H1 (cell line): ENCODE measurements around the gene FGF1. TPM values are rescaled to one million over a fixed set of nuclear protein-coding genes. Genes with fewer than 3 reads are reported as not detected.

Experiments used
- CTCF ChIA-PET: fragments of 300-600 bp; sonication (Branson Sonifier 250); formaldehyde crosslinking; loops from one replicate; lab custom pipeline; 2021; ENCODE audit not compliant: partially characterized antibody; lab: Charles Lee
- POLR2A ChIA-PET: fragments of 300-600 bp; sonication (Branson Sonifier 250); formaldehyde crosslinking; loops from one replicate; lab custom pipeline; 2021; ENCODE audit warnings: inconsistent platforms; ENCODE audit not compliant: partially characterized antibody; lab: Charles Lee
- DNase-seq, 2 experiments: peaks; one replicate each; pipeline versions ENCODE4 v3.0.0 to v3.0.0-alpha.2; 2010 to 2022; ENCODE audit warnings: low spot score in 2 of 2, low read depth in 1 of 2, mixed read lengths in 1 of 2
- FAIRE-seq: peaks from 2 replicates; lab custom pipeline; 2011; peaks lifted over from hg19 to GRCh38; lab: Jason Lieb, UNC
- H2AFZ ChIP-seq: 2 replicates; pipeline ENCODE4 v1.8.1; 2012; ENCODE audit warnings: low read length, inconsistent platforms
- H2AK5ac ChIP-seq: 2 replicates; pipeline ENCODE4 v1.6.1; 2013; ENCODE audit warnings: low read depth, low read length
- H2BK120ac ChIP-seq: replicated peaks from 2 replicates; pipeline ENCODE3; 2013; ENCODE audit warnings: low read depth, low read length, inconsistent platforms
- H2BK12ac ChIP-seq: 2 replicates; pipeline ENCODE4 v1.6.1; 2013; ENCODE audit warnings: low read depth, low read length
- H2BK15ac ChIP-seq: 2 replicates; pipeline ENCODE4 v1.6.1; 2013; ENCODE audit warnings: low read length
- H2BK20ac ChIP-seq: 2 replicates; pipeline ENCODE4 v1.6.1; 2013; ENCODE audit warnings: low read length
- H2BK5ac ChIP-seq: 2 replicates; pipeline ENCODE4 v1.6.1; 2013; ENCODE audit warnings: low read depth, low read length
- H3K14ac ChIP-seq: 2 replicates; pipeline ENCODE4 v1.6.1; 2013; ENCODE audit warnings: inconsistent platforms; ENCODE audit not compliant: insufficient read length
- H3K18ac ChIP-seq: 2 replicates; pipeline ENCODE4 v1.6.1; 2013; ENCODE audit warnings: low read length; ENCODE audit errors: extremely low read depth
- H3K23ac ChIP-seq: 2 replicates; pipeline ENCODE4 v1.6.1; 2013; ENCODE audit warnings: inconsistent platforms; ENCODE audit not compliant: insufficient read length
- H3K23me2 ChIP-seq: 2 replicates; pipeline ENCODE4 v1.6.1; 2013; ENCODE audit warnings: low read depth, low read length
- H3K27ac ChIP-seq: 2 replicates; pipeline ENCODE4 v1.6.1; 2011; ENCODE audit warnings: low read depth, low read length, inconsistent platforms
- H3K27me3 ChIP-seq, 4 experiments: replicated peaks in 1 of 4; 1 replicate in 1 of 4; 2 replicates in 3 of 4; pipeline versions ENCODE4 v1.6.1 to v1.8.1; 2011 to 2013; ENCODE audit warnings: low read length in 3 of 4, mild to moderate bottlenecking in 3 of 4, inconsistent platforms in 2 of 4, mixed read lengths in 2 of 4, moderate library complexity in 1 of 4; ENCODE audit not compliant: control insufficient read depth in 3 of 4, insufficient read depth in 3 of 4; ENCODE audit errors: extremely low read depth in 1 of 4
- H3K36me3 ChIP-seq, 4 experiments: 2 replicates each; pipeline versions ENCODE4 v1.6.1 to v1.8.1; 2011 to 2013; ENCODE audit warnings: mild to moderate bottlenecking in 4 of 4, low read length in 3 of 4, moderate library complexity in 2 of 4, control low read depth in 1 of 4, inconsistent platforms in 1 of 4; ENCODE audit not compliant: insufficient read depth in 4 of 4, control insufficient read depth in 2 of 4
- H3K4ac ChIP-seq: replicated peaks from 2 replicates; pipeline ENCODE3; 2013; ENCODE audit warnings: low read length, low read depth, mixed read lengths, inconsistent platforms; ENCODE audit not compliant: insufficient read length
- H3K4me1 ChIP-seq, 4 experiments: replicated peaks in 1 of 4; 1 replicate in 1 of 4; 2 replicates in 3 of 4; pipeline versions ENCODE4 v1.6.1 to v1.8.1; 2011 to 2013; ENCODE audit warnings: low read length in 3 of 4, inconsistent platforms in 2 of 4, mixed read lengths in 1 of 4; ENCODE audit not compliant: insufficient read depth in 4 of 4, control insufficient read depth in 3 of 4
- H3K4me2 ChIP-seq, 2 experiments: 2 replicates each; pipeline versions ENCODE4 v1.6.1 to v1.8.1; 2011 to 2013; ENCODE audit warnings: low read depth in 2 of 2, low read length in 2 of 2, control low read depth in 1 of 2, inconsistent platforms in 1 of 2, mild to moderate bottlenecking in 1 of 2; ENCODE audit not compliant: insufficient read depth in 1 of 2
- H3K4me3 ChIP-seq, 4 experiments: fragments of 200-600, 300-600 bp in 1 of 4; sonication (generic), shearing (Covaris generic), sonication (Bioruptor Twin) in 1 of 4; 2 replicates each; pipeline versions ENCODE4 v1.5.1 to v1.8.1; 2011 to 2016; ENCODE audit warnings: low read length in 4 of 4, low read depth in 3 of 4, control low read depth in 2 of 4, inconsistent platforms in 2 of 4, mild to moderate bottlenecking in 2 of 4, mixed read lengths in 1 of 4, moderate library complexity in 1 of 4; ENCODE audit not compliant: insufficient read depth in 2 of 4; ENCODE audit errors: extremely low read depth in 1 of 4
- H3K56ac ChIP-seq: replicated peaks from 2 replicates; pipeline ENCODE3; 2013; ENCODE audit warnings: low read depth, mild to moderate bottlenecking, mixed read lengths, low read length, inconsistent platforms; ENCODE audit not compliant: insufficient read length
- H3K79me1 ChIP-seq: 2 replicates; pipeline ENCODE4 v1.6.1; 2013; ENCODE audit warnings: low read depth, low read length, control low read depth
- H3K79me2 ChIP-seq, 2 experiments: 2 replicates each; pipeline versions ENCODE4 v1.6.1 to v1.8.1; 2012 to 2013; ENCODE audit warnings: low read length in 2 of 2, mild to moderate bottlenecking in 2 of 2, inconsistent platforms in 1 of 2; ENCODE audit not compliant: insufficient read depth in 2 of 2, control insufficient read depth in 1 of 2
- H3K9ac ChIP-seq, 4 experiments: replicated peaks in 1 of 4; 1 replicate in 1 of 4; 2 replicates in 3 of 4; pipeline versions ENCODE4 v1.6.1 to v1.8.1; 2011 to 2013; ENCODE audit warnings: low read depth in 3 of 4, low read length in 3 of 4, control low read depth in 2 of 4, mild to moderate bottlenecking in 2 of 4, moderate library complexity in 2 of 4, inconsistent platforms in 1 of 4; ENCODE audit errors: extremely low read depth in 1 of 4
- H3K9me3 ChIP-seq, 2 experiments: 2 replicates each; pipeline versions ENCODE4 v1.6.1 to v1.8.1; 2012 to 2013; ENCODE audit warnings: mild to moderate bottlenecking in 2 of 2, moderate library complexity in 2 of 2, control low read depth in 1 of 2, inconsistent platforms in 1 of 2, low read depth in 1 of 2, low read length in 1 of 2, mixed read lengths in 1 of 2; ENCODE audit not compliant: insufficient read depth in 2 of 2
- H4K20me1 ChIP-seq, 2 experiments: replicated peaks in 1 of 2; 2 replicates each; pipeline versions ENCODE3 to v1.8.1; 2011 to 2013; ENCODE audit warnings: inconsistent platforms in 2 of 2, low read length in 2 of 2, mild to moderate bottlenecking in 1 of 2; ENCODE audit not compliant: insufficient read depth in 2 of 2, control insufficient read depth in 1 of 2
- H4K5ac ChIP-seq: 2 replicates; pipeline ENCODE4 v1.6.1; 2013; ENCODE audit warnings: low read length, low read depth, mixed read lengths, inconsistent platforms; ENCODE audit not compliant: insufficient read length
- H4K8ac ChIP-seq: 2 replicates; pipeline ENCODE4 v1.8.0; 2013; ENCODE audit warnings: mild to moderate bottlenecking, moderate library complexity, low read length, inconsistent platforms; ENCODE audit not compliant: insufficient read depth; ENCODE audit errors: extremely low read depth
- H4K91ac ChIP-seq: replicated peaks from 2 replicates; pipeline ENCODE3; 2013; ENCODE audit warnings: low read length, mixed read lengths, inconsistent platforms; ENCODE audit not compliant: insufficient read length
- CBX8 ChIP-seq: fragments of 300-800, 300-1000 bp; sonication (generic); IDR thresholded peaks from 2 replicates; pipeline ENCODE4 v1.7.1; 2016; ENCODE audit warnings: low read depth, low read length, borderline replicate concordance
- CREB1 ChIP-seq: IDR thresholded peaks from 2 replicates; pipeline ENCODE4 v1.6.1; 2012; ENCODE audit warnings: inconsistent platforms
- EP300 ChIP-seq, 2 experiments: IDR thresholded peaks; 1 replicate in 1 of 2; 2 replicates in 1 of 2; pipeline ENCODE4 v1.6.1; 2011 to 2012; ENCODE audit warnings: low read depth in 2 of 2, low read length in 2 of 2, mild to moderate bottlenecking in 2 of 2, borderline replicate concordance in 1 of 2, inconsistent platforms in 1 of 2, moderate library complexity in 1 of 2
- HDAC2 ChIP-seq, 2 experiments: fragments of 300-600 bp in 1 of 2; sonication (generic) in 1 of 2; IDR thresholded peaks; 2 replicates each; pipeline ENCODE4 v1.6.1; 2011 to 2012; ENCODE audit warnings: low read depth in 2 of 2, low read length in 2 of 2, mild to moderate bottlenecking in 2 of 2, moderate library complexity in 2 of 2, borderline replicate concordance in 1 of 2, inconsistent platforms in 1 of 2
- KDM1A ChIP-seq: fragments of 200-600, 300-600 bp; sonication (generic); IDR thresholded peaks from 2 replicates; pipeline ENCODE4 v1.7.1; 2016; ENCODE audit warnings: mild to moderate bottlenecking, low read length, borderline replicate concordance
- MAFK ChIP-seq: IDR thresholded peaks from 2 replicates; pipeline ENCODE4 v1.6.1; 2012; ENCODE audit warnings: low read depth, mild to moderate bottlenecking, improper control_type of control experiment, low read length
- POLR2A ChIP-seq, 2 experiments: IDR thresholded peaks; 1 replicate in 1 of 2; 2 replicates in 1 of 2; pipeline ENCODE4 v1.6.1; 2011; ENCODE audit warnings: low read depth in 2 of 2, low read length in 2 of 2, mild to moderate bottlenecking in 2 of 2; ENCODE audit errors: control extremely low read depth in 1 of 2
- SP4 ChIP-seq: IDR thresholded peaks from 2 replicates; pipeline ENCODE4 v1.6.1; 2012; ENCODE audit warnings: low read length, inconsistent platforms
- WGBS, 2 experiments: shearing (Covaris generic) in 1 of 2; methylation state at CpG; one replicate each; pipeline versions ENCODE4 v1.1.6 to v1.1.7; 2013 to 2015; ENCODE audit warnings: low lambda C conversion rate in 2 of 2, mixed read lengths in 2 of 2, inconsistent platforms in 1 of 2, low coverage in 1 of 2, missing lambda C conversion rate in 1 of 2; ENCODE audit not compliant: insufficient replicate concordance in 2 of 2, insufficient coverage in 1 of 2, insufficient read length in 1 of 2; ENCODE audit errors: extremely low coverage in 1 of 2, missing lambda C conversion rate in 1 of 2; 5-methylcytosine and 5-hydroxymethylcytosine counted together
- polyA plus RNA-seq, 7 experiments: library from polyadenylated mRNA; depleted of rRNA in 3 of 7; stranded (reverse) in 5 of 7; unstranded in 2 of 7; fragments of >200 nt in 5 of 7; fragments of 200-250 nt in 2 of 7; gene quantifications; 1 replicate in 5 of 7; 2 replicates in 1 of 7; 4 replicates in 1 of 7; pipeline versions ENCODE4 v1.2.1 to v1.2.3, GENCODE V29; 2011 to 2013; ENCODE audit warnings: missing spikeins in 2 of 7, mixed read lengths in 2 of 7
- total RNA-seq: library from RNA; stranded (reverse); fragmentation: NEBNext Ultra II Directional; extraction: Animal tissue kit (Norgen Biotek cat#: 25700); gene quantifications from 2 replicates; pipeline ENCODE4 v1.2.1, GENCODE V29; 2021
- TF ChIP-seq, protein P1 (sequence below), 3 experiments: IDR thresholded peaks; 1 replicate in 2 of 3; 2 replicates in 1 of 3; pipeline versions ENCODE4 v1.5.1 to v1.6.1; 2011; ENCODE audit warnings: low read length in 3 of 3, mild to moderate bottlenecking in 3 of 3, inconsistent platforms in 2 of 3, low read depth in 1 of 3, moderate library complexity in 1 of 3; ENCODE audit not compliant: insufficient read depth in 1 of 3; ENCODE audit errors: control extremely low read depth in 1 of 3
- TF ChIP-seq, protein P2 (sequence below): IDR thresholded peaks from 2 replicates; pipeline ENCODE4 v1.6.1; 2012; ENCODE audit warnings: inconsistent platforms

FGF1 gene
- total and polyA plus RNA-seq, 2 of the 8 experiments (the other 6 are each of a cell fraction or from before 2014, with no cell fraction given), result 0.30 to 0.50 TPM

DNA sequence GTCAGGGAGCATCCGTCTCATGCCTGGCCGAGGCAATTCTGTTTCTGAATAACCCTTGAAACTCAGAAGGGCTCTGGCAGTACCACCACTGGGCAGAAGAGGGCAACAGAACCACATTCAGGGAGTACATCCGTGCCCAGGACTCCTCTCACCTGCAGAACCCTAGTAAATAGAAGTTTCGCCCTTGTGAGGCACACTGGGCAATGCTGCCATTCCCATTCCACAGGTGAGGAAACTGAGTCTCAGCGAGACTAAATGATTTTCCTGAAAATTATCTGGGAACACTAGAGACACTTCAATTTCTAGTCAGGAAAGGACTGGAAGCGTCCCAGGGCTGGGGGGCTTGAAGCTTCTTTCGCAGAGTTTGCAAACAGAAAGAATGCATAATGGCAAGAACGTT lies 74.7 kb downstream of the FGF1 start:
- Histone ChIP-seq H3K4me1 (no peaks in the 10 kb centered on the region), H3K9me3 (no peaks in the 10 kb centered on the region), H2BK15ac (no peak overlapping the region), H2AFZ (0 out of 2 replicates have a peak overlapping the region, but pooled peaks have one; percentile 73), H3K36me3 (no peaks in the 10 kb centered on the region), H4K5ac (no peak overlapping the region), H2BK12ac (no peak overlapping the region), H3K4ac (no peak overlapping the region), H2AK5ac (no peak overlapping the region), H3K27ac (no peak overlapping the region), H3K27me3 (no peaks in the 10 kb centered on the region), H4K20me1 (no peaks in the 10 kb centered on the region), H2BK120ac (no peak overlapping the region), H3K9ac (no peak overlapping the region), H3K14ac (no peak overlapping the region), H2BK5ac (no peak overlapping the region), H3K4me3 (no peak overlapping the region), H3K79me1 (no peaks in the 10 kb centered on the region), H3K18ac (no peak overlapping the region), H3K56ac (no peak overlapping the region), H3K4me2 (no peak overlapping the region), H2BK20ac (no peak overlapping the region), H4K8ac (no peak overlapping the region), H3K79me2 (no peaks in the 10 kb centered on the region), H3K23me2 (no peaks in the 10 kb centered on the region), H3K23ac (no peak overlapping the region), H4K91ac (no peak overlapping the region)
- 57% methylated on average over 8 of the region's 8 CpGs; no CpG with 5 or more reads in 1 of the 2 experiments for whole genome bisulfite sequencing, 2 experiments
- POLR2A ChIA-PET, result interaction anchor here (1.2 kb wide), 1 partner anchor 12 kb away, joined by 3 read pairs; no protein-coding TSS in a partner anchor
- CTCF ChIA-PET, result interaction anchor here (0.7 to 4.9 kb wide), 30 partner anchors 11 to 620 kb away, joined by 3 to 68 read pairs (median 6); partner anchors contain the start of gene FGF1
- DNase-seq, result peak; percentile 49 to 93
- FAIRE-seq, result peak; percentile 96
- TF ChIP-seq KDM1A (peak; percentile 98), POLR2A (IDR thresholded peaks at IDR 0.05; ENCODE audit: control extremely low read depth in 1 of 2, low read depth in 2 of 2, low read length in 2 of 2) (no peak), HDAC2 (IDR thresholded peaks at IDR 0.05; ENCODE audit: borderline replicate concordance in 1 of 2, low read depth in 2 of 2, low read length in 2 of 2) (peak in 1 of 2 experiments; percentile 94; a peak in 1 of 4 replicates), SP4 (no peak), CBX8 (no peak), EP300 (IDR thresholded peaks at IDR 0.05; ENCODE audit: borderline replicate concordance in 1 of 2, low read depth in 2 of 2, low read length in 2 of 2) (no peak), MAFK (no peak), CREB1 (no peak)
- TF ChIP-seq, protein P1, sequence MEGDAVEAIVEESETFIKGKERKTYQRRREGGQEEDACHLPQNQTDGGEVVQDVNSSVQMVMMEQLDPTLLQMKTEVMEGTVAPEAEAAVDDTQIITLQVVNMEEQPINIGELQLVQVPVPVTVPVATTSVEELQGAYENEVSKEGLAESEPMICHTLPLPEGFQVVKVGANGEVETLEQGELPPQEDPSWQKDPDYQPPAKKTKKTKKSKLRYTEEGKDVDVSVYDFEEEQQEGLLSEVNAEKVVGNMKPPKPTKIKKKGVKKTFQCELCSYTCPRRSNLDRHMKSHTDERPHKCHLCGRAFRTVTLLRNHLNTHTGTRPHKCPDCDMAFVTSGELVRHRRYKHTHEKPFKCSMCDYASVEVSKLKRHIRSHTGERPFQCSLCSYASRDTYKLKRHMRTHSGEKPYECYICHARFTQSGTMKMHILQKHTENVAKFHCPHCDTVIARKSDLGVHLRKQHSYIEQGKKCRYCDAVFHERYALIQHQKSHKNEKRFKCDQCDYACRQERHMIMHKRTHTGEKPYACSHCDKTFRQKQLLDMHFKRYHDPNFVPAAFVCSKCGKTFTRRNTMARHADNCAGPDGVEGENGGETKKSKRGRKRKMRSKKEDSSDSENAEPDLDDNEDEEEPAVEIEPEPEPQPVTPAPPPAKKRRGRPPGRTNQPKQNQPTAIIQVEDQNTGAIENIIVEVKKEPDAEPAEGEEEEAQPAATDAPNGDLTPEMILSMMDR (IDR thresholded peaks at IDR 0.05; ENCODE audit: control extremely low read depth in 1 of 3, insufficient read depth in 1 of 3, low read depth in 1 of 3, low read length in 3 of 3), result peak; percentile 78 to 94 (median 90)
- TF ChIP-seq, protein P2, sequence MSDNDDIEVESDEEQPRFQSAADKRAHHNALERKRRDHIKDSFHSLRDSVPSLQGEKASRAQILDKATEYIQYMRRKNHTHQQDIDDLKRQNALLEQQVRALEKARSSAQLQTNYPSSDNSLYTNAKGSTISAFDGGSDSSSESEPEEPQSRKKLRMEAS, result peak; percentile 25; the same call in 1 of the 2 replicates
